Fibroblast of the aortic adventitia (primary cell): Measurements from ENCODE around the gene ANKRD16. TPM values are rescaled to one million over a fixed set of nuclear protein-coding genes. Genes with fewer than 3 reads are reported as not detected.
"Not testable (repeated sequence)": the region's sequence is repeated elsewhere in the genome, so short reads cannot be mapped to it uniquely, and the experiment has no call there.

ENCODE experiments used
- DNase-seq: peaks from one replicate; pipeline ENCODE4 v3.0.0-alpha.2; 2010; ENCODE audit warnings: low read depth
- H3K4me3 ChIP-seq: 2 replicates; pipeline ENCODE4 v1.5.1; 2011; ENCODE audit warnings: low read depth, mild to moderate bottlenecking, control low read depth, low read length, moderate library complexity
- CTCF ChIP-seq: IDR thresholded peaks from 2 replicates; pipeline ENCODE4 v1.5.1; 2011; ENCODE audit warnings: mild to moderate bottlenecking, low read length, control low read depth, inconsistent platforms; ENCODE audit not compliant: insufficient read depth
- total RNA-seq: library from RNA; depleted of rRNA; stranded (reverse); fragments of >200 nt; gene quantifications from 2 replicates; pipeline ENCODE4 v1.2.3, GENCODE V29; 2012; ENCODE audit warnings: low replicate concordance

ANKRD16 gene
- total RNA-seq, 1 donor: 5.0 TPM

GRCh38 chr10:5856701-5857004, 33.0 kb downstream of the ANKRD16 start:
- DNase-seq: no peak
- H3K4me3 ChIP-seq: no peak overlapping the region
- no peak for TF ChIP-seq CTCF

- no peak for TF ChIP-seq CTCF
- no peak overlapping the region for H3K4me3 ChIP-seq
- no peak for DNase-seq
Observed at GRCh38 chr10:5855979-5856700, 33.6 kb downstream of the ANKRD16 start.

GRCh38 chr10:5854131-5854475, 35.6 kb downstream of the ANKRD16 start:
- TF ChIP-seq CTCF: no peak
- H3K4me3 ChIP-seq: no peak overlapping the region
- DNase-seq: no peak

GRCh38 chr10:5846667-5847066, 43.0 kb downstream of the ANKRD16 start:
- not testable (repeated sequence) for H3K4me3 ChIP-seq, DNase-seq

- no peak overlapping the region for H3K4me3 ChIP-seq
Observed at GRCh38 chr10:5844345-5845055, 45.2 kb downstream of the ANKRD16 start.

GRCh38 chr10:5843686-5844344, 45.9 kb downstream of the ANKRD16 start:
- DNase-seq: no peak
- H3K4me3 ChIP-seq: no peak overlapping the region
- no peak for TF ChIP-seq CTCF

More at GRCh38 chr10:5844345-5845055, 45.2 kb downstream of the ANKRD16 start:
- no peak for DNase-seq
- TF ChIP-seq CTCF: no peak

GRCh38 chr10:5841965-5842364, 47.7 kb downstream of the ANKRD16 start:
- no peak for DNase-seq
- no peak overlapping the region for H3K4me3 ChIP-seq
- no peak for TF ChIP-seq CTCF
